Fibroblast of mammary gland (primary cell): ENCODE data around the gene PNMA6A.
"Not testable (repeated sequence)": the region's sequence is repeated elsewhere in the genome, so short reads cannot be mapped to it uniquely, and the experiment has no call there.

Experiments used
- DNase-seq: peaks from one replicate; pipeline ENCODE4 v3.0.0-alpha.2; 2010; ENCODE audit warnings: low read depth
- H3K4me3 ChIP-seq: 2 replicates; pipeline ENCODE4 v1.5.1; 2011; ENCODE audit warnings: low read depth, mild to moderate bottlenecking, low read length, moderate library complexity; ENCODE audit not compliant: control insufficient read depth
- TF ChIP-seq, protein P1 (sequence below): conservative IDR thresholded peaks from 2 replicates; pipeline ENCODE4 v1.5.1; 2011; ENCODE audit warnings: low read depth, low read length, inconsistent platforms; ENCODE audit not compliant: control insufficient read depth, insufficient read depth

The PNMA6A gene

DNA sequence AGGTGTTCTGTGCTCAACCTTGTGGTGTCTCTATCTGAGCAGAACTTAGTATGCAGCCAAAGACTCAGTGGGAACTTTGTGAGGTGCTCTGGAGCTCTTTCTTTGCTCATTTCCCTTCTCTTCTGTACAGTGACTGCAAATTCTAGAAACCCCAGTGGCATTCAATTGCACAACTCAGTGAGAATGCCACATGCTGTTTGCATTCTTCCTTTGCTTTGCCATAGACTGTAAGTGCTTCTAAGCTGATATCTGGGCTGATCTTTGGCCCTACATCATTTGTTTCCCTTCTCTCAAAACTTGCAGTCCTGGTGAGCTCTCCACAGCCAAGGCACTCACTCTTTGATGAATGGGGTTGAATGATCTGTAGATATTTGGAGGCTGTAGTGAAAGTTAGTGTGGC lies 8.9 kb upstream of the PNMA6A start:
- no peak overlapping the region for H3K4me3 ChIP-seq
- peak; percentile 6 for DNase-seq
- TF ChIP-seq, protein P1, sequence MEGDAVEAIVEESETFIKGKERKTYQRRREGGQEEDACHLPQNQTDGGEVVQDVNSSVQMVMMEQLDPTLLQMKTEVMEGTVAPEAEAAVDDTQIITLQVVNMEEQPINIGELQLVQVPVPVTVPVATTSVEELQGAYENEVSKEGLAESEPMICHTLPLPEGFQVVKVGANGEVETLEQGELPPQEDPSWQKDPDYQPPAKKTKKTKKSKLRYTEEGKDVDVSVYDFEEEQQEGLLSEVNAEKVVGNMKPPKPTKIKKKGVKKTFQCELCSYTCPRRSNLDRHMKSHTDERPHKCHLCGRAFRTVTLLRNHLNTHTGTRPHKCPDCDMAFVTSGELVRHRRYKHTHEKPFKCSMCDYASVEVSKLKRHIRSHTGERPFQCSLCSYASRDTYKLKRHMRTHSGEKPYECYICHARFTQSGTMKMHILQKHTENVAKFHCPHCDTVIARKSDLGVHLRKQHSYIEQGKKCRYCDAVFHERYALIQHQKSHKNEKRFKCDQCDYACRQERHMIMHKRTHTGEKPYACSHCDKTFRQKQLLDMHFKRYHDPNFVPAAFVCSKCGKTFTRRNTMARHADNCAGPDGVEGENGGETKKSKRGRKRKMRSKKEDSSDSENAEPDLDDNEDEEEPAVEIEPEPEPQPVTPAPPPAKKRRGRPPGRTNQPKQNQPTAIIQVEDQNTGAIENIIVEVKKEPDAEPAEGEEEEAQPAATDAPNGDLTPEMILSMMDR = no peak

DNA sequence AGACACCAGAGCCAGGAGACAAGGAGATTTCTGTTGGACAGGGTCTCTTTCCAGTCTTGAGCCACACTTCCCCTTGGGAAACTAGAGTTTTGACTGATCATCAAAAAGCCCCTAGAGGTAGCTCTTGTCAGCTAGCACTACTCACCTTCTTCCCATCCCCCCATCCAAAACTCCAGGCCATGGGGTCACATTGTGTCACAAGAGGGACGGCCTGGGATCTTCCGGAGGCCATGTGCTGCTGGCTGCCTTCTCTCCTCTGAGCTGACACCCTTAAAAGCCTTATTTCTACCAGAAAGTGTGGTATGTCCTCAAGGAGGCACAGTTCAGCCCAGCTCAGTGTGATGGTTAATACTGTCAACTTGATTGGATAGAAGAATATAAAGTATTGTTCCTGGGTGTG lies 8.2 kb upstream of the PNMA6A start:
- TF ChIP-seq, protein P1 = no peak
- DNase-seq = no peak
- no peak overlapping the region for H3K4me3 ChIP-seq

DNA sequence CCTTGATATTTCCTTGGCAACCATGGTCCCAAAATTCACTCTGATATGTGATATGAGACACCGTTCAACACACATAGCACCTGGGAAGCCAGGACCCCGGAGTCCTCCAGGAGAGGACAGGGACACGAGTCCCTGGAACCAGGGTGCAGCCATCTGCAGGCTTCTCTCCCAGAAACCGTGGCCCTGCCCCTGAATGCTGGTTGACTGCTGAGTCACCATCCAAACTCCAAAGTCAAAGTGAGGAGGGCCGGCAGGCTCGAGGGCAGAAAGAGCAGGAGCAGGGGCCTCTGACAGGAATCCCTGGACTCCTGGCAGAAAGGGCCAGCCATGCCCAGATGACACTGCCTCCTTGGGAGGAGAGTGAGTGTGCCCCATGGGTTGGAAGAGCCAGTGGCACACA lies 6.9 kb upstream of the PNMA6A start:
- no peak overlapping the region for H3K4me3 ChIP-seq
- TF ChIP-seq, protein P1 = no peak
- no peak for DNase-seq

DNA sequence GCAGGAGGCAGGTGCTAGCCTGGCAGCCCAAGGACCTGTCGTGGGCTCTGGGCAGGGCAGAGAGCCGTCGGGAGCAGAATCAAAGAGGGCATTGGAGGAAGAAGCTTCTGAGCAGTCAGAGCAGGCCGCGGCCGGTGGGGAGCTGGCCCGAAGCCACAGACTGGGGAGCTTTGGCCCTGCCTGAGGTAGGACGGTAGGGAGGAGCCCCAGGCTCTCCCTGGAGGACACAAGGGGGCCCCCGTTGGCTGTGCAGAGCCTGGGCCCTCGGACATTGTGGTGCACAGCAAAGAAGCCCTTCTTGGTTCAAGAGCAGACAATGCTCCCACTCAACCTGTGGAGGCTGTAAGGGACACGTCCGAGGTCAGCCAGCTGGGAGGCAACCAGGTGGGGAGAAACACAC lies 5.9 kb upstream of the PNMA6A start:
- not testable (repeated sequence) for H3K4me3 ChIP-seq, DNase-seq

DNA sequence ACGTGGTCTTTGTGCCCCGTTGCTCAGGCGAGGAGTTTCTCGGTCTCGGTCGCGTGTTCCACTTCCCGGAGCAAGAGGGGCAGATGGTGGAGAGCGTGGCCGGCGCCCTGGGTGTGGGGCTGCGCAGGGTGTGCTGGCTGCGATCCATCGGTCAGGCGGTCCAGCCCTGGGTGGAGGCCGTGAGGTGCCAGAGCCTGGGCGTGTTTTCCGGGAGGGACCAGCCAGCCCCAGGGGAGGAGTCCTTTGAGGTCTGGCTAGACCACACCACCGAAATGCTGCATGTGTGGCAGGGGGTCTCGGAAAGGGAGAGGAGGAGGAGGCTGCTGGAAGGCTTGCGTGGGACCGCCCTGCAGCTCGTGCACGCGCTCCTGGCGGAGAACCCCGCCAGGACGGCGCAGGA lies 1.1 kb downstream of the PNMA6A start:
- not testable (repeated sequence) for DNase-seq, H3K4me3 ChIP-seq

DNA sequence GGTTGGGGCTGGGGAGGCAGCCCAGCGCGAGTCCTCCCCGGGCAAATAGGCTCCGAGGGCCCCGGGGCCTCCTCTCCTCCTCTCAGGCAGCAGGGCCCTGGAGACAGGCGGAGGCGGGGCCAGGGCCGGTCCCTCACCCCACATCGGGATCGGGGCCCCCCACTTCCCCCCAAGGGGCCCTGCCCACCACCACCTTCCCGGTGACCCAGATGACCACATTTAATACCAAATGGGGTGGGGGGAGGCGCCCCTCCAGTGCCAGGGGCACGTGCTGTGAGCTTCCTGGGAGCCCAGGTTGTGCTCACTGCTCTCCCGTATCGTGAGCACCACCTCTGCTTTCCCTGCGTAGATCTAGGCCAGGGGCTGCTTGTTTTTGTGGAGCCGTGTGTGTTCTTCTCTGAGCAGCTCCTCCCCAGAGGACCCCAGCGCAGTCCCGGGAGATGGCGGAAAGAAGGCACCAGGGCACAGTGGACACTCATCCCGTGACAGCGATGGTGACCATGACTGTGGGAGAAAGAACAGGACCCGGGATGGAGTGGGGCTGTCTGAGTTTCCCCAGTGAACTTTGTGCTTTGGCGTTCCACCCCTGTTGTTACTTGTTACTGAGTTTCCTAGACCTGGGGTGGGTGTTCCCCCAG lies 2.1 kb downstream of the PNMA6A start:
- H3K4me3 ChIP-seq = no peak overlapping the region
- TF ChIP-seq, protein P1 = no peak
- no peak for DNase-seq

DNA sequence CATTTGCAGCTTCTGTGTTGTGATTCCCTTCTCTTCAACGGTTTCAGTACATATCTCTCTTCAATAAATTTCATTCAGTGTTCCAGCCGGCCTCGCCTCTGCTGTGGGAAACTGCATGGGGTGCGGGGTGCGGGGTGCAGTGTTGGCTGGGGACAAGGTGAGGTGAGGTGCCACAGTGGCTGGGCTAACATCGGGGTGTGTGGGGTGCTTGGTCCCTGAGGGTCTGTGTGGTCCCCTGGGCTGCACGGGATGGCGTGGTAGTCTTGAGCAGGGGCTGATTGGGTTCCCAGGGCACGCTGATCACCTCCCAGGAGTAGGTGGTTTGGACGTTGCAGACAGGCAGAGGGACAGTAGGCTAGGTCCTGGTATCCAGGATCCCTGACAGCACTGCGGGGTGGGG lies 2.7 kb downstream of the PNMA6A start:
- no peak overlapping the region for H3K4me3 ChIP-seq
- TF ChIP-seq, protein P1 = no peak
- DNase-seq = no peak

DNA sequence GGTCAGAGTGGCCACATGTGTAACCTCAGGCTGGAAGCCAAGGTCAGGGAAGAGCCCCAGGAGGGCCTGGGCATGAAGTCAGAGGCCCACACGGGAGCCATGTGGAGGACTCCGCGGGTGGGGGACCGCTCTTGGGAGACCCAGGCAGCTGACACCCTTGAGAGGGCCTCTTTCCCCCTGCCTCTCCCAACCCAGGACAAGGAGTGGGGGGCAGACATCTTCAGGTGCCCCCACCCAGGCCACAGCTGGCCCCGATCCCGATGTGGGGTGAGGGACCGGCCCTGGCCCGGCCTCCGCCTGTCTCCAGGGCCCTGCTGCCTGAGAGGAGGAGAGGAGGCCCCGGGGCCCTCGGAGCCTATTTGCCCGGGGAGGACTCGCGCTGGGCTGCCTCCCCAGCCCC lies 3.1 kb downstream of the PNMA6A start:
- H3K4me3 ChIP-seq = no peak overlapping the region
- TF ChIP-seq, protein P1 = no peak
- DNase-seq = no peak

DNA sequence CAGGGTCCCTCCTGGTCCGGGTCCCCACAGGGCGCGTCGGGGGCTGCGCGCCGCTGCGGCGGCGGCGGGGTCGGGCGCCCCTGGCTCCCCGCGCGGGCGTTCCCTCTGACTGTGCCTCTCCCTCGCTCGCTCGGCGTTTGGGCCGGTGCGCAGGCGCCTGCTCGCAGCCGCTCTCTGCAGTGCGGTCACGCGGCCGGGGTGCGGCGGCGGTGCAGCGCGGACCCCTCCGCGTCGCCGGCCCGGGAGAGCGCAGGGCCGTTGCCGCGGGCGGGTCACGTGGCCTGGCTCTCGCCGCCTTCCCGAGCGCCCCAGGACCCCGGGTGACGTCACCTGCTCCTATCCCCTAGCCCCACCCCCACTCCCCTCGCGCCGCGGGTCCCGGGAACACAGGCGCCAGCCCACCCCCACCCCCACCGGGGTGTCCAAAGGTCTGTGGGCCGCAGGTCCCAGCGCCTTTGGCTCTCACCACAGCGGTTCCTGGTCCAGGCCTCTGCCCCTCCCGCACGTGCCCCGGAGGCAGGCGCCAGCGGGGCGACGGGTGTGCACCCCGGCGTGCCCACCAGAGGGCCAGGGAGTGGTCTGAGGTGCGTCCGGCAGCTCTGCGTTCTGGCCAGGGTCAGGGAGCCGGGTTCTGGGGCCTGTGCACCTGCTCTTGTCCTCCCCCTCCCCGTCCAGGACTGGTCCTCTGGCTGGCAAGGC lies 5.3 kb downstream of the PNMA6A start:
- not testable (repeated sequence) for DNase-seq, H3K4me3 ChIP-seq

DNA sequence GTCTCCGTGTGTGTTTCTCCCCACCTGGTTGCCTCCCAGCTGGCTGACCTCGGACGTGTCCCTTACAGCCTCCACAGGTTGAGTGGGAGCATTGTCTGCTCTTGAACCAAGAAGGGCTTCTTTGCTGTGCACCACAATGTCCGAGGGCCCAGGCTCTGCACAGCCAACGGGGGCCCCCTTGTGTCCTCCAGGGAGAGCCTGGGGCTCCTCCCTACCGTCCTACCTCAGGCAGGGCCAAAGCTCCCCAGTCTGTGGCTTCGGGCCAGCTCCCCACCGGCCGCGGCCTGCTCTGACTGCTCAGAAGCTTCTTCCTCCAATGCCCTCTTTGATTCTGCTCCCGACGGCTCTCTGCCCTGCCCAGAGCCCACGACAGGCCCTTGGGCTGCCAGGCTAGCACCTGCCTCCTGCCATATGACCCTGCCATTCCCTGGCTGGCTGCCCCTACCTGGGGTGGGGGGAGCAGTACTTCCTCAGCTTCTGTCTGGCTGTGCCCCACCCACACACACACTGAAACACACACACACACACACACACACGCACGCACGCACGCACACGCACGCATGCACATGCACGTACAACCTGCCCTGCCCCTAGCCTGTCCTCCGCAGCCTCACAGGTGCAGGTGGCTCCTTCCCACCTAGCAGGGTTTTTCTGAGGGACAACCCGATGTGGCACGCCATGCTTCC lies 11.1 kb downstream of the PNMA6A start:
- not testable (repeated sequence) for DNase-seq, H3K4me3 ChIP-seq
